WTC11 (cell line): ENCODE measurements around the gene ITM2C.

ENCODE experiments used
- ARID4B ChIP-seq: sonication (generic); formaldehyde crosslinking; IDR thresholded peaks from 2 replicates; pipeline ENCODE4 v1.8.0; 2023; ENCODE audit warnings: missing genetic modification reagents, mild to moderate bottlenecking, borderline replicate concordance
- ATF2 ChIP-seq: sonication (generic); formaldehyde crosslinking; IDR thresholded peaks from 2 replicates; pipeline ENCODE4 v1.8.1; 2022; ENCODE audit warnings: low read depth, missing genetic modification reagents, borderline replicate concordance
- CTCF ChIP-seq: fragments of 200-600 bp; IDR thresholded peaks from 2 replicates; pipeline ENCODE4 v1.8.0; 2022; ENCODE audit warnings: antibody characterized with exemption
- E2F1 ChIP-seq: sonication (generic); formaldehyde crosslinking; IDR thresholded peaks from 2 replicates; pipeline ENCODE4 v1.8.0; 2022; ENCODE audit warnings: mild to moderate bottlenecking, missing genetic modification reagents
- IRF2 ChIP-seq: sonication (generic); formaldehyde crosslinking; IDR thresholded peaks from 2 replicates; pipeline ENCODE4 v1.8.0; 2022; ENCODE audit warnings: low read depth, missing genetic modification reagents, borderline replicate concordance
- MAX ChIP-seq: sonication (generic); formaldehyde crosslinking; IDR thresholded peaks from 2 replicates; pipeline ENCODE4 v1.8.0; 2022; ENCODE audit warnings: mild to moderate bottlenecking, missing genetic modification reagents
- NFATC4 ChIP-seq: fragments of 250-450 bp; sonication (Bioruptor Pico); IDR thresholded peaks from 2 replicates; pipeline ENCODE4 v1.9.0; 2021; ENCODE audit warnings: mild to moderate bottlenecking
- RORB ChIP-seq: fragments of 250-450 bp; sonication (Bioruptor Pico); IDR thresholded peaks from 2 replicates; pipeline ENCODE4 v1.9.0; 2021; ENCODE audit warnings: mild to moderate bottlenecking
- TCF7 ChIP-seq: sonication (generic); formaldehyde crosslinking; IDR thresholded peaks from 2 replicates; pipeline ENCODE4 v1.8.0; 2022; ENCODE audit warnings: mild to moderate bottlenecking, low read depth, missing genetic modification reagents, moderate library complexity
- USF2 ChIP-seq: sonication (generic); formaldehyde crosslinking; IDR thresholded peaks from 2 replicates; pipeline ENCODE4 v1.8.1; 2023; ENCODE audit warnings: mild to moderate bottlenecking, missing genetic modification reagents, moderate library complexity
- ZBTB21 ChIP-seq: sonication (generic); formaldehyde crosslinking; IDR thresholded peaks from 2 replicates; pipeline ENCODE4 v1.8.1; 2023; ENCODE audit warnings: mild to moderate bottlenecking, missing genetic modification reagents, borderline replicate concordance

GRCh38 chr2:230877116-230877758 lies 12.5 kb downstream of the ITM2C start:
- TF ChIP-seq ATF2 (CRISPR knock-in tag) (no peak), USF2 (CRISPR knock-in tag) (no peak), ZBTB21 (no peak), MAX (no peak), RORB (no peak), NFATC4 (CRISPR knock-in tag) (no peak), ARID4B (CRISPR knock-in tag) (no peak), CTCF (no peak), E2F1 (CRISPR knock-in tag) (no peak), TCF7 (CRISPR knock-in tag) (no peak), IRF2 (CRISPR knock-in tag) (no peak)
